ENCODE results near the gene TLE1.
"Not testable (repeated sequence)": the region's sequence is repeated elsewhere in the genome, so short reads cannot be mapped to it uniquely, and the experiment has no call there.

Gene TLE1

DNA sequence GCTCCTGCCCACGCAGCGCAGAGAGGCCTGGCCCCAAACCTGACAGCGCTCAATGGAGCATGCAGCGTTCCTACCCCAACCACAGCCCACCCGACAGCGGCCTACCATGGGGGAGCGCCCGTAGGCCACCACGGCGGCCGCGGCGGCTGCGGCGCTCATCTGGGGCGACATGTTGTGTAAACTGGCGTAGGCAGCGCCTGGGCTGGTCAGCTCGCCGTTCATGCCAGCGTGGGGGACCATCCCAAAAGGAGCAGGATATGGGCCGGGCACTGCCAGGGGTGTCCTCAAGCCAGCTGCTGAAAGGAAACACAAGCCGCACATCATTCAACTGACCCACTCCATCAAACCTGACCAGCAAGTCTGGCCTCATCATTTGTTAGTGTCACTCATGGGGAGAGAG lies 77.7 kb downstream of the TLE1 start:
- no peak overlapping the region for H3K4me3 ChIP-seq (ENCODE audit: low read length)
- TF ChIP-seq ZNF274 (IDR thresholded peaks at IDR 0.05; ENCODE audit: low read depth, low read length): no peak

DNA sequence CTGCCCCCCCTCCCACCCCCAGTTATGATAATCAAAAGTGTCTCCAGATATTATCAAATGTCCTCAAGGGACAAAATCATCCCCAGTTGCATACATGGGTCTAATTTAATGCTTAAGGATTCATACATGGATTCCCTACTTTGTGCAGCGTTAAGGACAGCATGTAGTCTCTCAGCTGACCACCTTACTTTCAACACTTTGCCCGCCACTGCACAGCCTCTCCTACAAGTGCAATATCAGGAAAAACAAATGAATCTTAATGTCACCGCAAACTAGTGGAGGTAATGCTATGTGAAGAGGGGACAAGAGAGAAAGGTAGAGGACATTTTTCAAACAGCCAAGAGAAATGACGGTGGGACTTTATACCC lies 78.6 kb downstream of the TLE1 start:
- no peak overlapping the region for H3K4me3 ChIP-seq (ENCODE audit: low read length)
- no peak for TF ChIP-seq ZNF274 (IDR thresholded peaks at IDR 0.05; ENCODE audit: low read depth, low read length)

DNA sequence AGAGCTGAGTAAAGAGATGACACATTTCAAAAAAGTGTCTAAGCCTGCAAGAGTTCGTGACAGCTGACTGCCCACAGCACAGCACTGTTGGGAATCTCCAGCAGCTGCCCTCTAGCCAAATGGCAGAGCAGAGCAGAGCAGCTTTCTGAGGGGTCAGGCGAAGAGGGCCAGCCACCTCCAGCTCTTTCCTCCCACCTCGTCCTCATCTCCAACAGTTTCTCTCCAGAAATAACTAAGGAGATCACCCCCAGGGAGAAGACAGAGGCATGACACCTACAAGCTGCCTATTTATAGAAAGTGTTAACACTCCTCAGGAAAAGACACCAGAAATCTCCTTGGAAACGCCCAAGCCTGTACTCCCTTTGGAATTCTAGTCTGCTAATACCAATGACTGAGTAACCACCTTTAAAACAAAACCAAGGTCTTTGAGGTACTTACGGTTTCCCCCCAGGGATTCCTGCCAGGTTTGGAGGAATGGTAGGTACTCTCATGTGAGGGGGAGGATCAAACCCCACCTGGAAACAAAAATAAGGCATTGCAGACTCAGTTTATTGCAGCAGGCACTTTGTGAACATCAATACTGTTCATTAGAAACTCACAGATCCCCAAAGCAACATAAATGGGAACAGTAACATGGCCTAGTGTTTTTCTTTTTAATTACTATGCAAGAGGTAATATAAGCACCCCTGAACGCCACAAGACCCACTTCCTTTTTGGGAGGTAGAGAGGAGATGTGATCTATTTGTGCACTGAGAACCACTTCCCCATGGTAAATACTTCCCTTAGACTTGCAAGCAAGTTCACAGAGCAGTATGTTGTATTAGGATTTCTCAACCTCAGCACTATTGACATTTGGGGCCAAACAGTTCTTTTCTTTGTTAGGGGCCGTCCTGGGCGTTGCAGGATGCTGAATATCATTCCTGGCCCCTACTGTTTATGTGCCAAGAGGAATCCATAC lies 79.3 kb downstream of the TLE1 start:
- no peak for TF ChIP-seq ZNF274 (IDR thresholded peaks at IDR 0.05; ENCODE audit: low read depth, low read length)
- no peak overlapping the region for H3K4me3 ChIP-seq (ENCODE audit: low read length)

DNA sequence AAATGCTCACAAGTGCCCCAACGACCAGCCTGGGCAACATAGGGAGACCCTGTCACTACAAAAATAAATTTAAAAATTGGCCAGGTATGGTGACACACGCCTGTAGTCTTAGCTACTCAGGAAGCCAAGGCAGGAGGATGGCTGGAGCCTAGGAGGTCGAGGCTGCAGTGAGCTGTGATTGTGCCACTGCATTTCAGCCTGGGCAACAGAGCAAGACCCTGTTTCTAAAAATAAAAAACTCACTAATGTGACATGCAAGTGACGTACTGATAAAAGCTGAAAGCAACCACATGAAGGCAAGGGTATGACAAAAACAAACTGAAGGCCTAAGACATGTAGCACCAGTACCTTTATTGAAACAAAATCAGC lies 81.1 kb downstream of the TLE1 start:
- TF ChIP-seq ZNF274 (IDR thresholded peaks at IDR 0.05; ENCODE audit: low read depth, low read length): no peak
- H3K4me3 ChIP-seq (ENCODE audit: low read length): no peak overlapping the region

DNA sequence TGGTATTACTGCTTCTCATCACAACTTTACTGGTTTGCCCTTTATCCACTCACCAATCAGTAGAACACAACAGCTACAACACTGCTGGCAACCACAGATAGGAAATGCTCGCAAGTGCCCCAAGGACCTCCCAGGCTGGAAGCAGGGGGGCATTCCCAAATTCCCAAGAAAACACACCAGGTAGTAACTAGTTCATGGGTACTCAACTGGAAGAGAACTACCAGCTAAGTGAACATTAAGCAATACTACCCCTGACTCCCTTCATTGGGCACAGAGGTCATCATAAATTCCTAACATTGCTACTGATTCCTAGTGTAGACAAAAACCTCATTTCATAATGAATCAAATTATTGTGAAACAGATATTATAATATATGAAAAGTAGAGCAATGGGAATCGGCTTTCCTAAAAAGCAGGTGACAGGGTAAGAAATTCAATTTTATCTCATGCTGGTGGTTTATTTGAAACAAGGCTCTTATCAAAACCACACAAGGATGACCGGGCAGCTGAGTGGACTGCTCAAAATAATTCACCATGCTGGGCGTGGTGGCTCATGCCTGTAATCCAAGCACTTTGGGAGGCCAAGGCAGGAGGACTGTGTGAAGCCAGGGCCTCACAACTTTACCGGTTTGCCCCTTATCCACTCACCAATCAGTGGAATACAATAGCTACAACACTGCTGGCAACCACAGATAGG lies 81.6 kb downstream of the TLE1 start:
- H3K4me3 ChIP-seq (ENCODE audit: low read length): no peak overlapping the region

DNA sequence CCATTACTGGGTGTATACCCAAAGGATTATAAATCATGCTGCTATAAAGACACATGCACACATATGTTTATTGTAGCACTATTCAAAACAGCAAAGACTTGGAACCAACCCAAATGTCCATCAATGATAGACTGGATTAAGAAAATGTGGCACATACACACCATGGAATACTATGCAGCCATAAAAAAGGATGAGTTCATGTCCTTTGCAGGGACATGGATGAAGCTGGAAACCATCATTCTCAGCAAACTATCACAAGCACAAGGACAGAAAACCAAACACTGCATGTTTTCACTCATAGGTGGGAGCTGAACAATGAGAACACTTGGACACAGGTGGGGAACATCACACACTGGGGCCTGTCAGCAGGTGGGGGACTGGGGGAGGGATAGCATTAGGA lies 83.1 kb downstream of the TLE1 start:
- H3K4me3 ChIP-seq (ENCODE audit: low read length): not testable (repeated sequence)

More for the DNA sequence above, 81.6 kb downstream of the TLE1 start:
- no peak for TF ChIP-seq ZNF274 (IDR thresholded peaks at IDR 0.05; ENCODE audit: low read depth, low read length)

DNA sequence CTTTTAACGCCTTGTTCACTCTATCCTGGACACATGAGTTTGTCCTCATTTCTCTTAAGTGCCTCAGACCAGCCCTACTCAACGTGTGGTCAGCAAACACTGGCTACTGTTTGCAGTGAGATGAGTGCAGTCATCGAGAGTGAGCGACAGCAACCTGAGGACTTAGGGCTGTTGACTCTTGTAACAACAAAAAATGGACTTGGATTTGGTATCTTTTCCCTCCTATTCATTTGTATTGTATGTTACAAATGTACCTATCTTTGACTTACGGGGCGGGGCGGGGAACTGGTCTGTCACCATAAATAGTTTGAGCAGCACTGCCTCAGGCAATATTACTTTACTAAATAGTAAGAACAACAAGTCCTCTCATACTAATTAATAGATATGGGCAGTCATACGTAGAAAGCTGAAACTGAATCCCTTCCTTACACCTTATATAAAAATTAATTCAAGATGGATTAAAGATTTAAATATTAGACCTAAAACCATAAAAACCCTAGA lies 84.1 kb downstream of the TLE1 start:
- no peak for TF ChIP-seq ZNF274 (IDR thresholded peaks at IDR 0.05; ENCODE audit: low read depth, low read length)
- H3K4me3 ChIP-seq (ENCODE audit: low read length): no peak overlapping the region

- no peak for TF ChIP-seq ZNF274 (IDR thresholded peaks at IDR 0.05; ENCODE audit: low read depth, low read length)
Observed at GRCh38 chr9:81604306-81605169, 84.8 kb downstream of the TLE1 start.

DNA sequence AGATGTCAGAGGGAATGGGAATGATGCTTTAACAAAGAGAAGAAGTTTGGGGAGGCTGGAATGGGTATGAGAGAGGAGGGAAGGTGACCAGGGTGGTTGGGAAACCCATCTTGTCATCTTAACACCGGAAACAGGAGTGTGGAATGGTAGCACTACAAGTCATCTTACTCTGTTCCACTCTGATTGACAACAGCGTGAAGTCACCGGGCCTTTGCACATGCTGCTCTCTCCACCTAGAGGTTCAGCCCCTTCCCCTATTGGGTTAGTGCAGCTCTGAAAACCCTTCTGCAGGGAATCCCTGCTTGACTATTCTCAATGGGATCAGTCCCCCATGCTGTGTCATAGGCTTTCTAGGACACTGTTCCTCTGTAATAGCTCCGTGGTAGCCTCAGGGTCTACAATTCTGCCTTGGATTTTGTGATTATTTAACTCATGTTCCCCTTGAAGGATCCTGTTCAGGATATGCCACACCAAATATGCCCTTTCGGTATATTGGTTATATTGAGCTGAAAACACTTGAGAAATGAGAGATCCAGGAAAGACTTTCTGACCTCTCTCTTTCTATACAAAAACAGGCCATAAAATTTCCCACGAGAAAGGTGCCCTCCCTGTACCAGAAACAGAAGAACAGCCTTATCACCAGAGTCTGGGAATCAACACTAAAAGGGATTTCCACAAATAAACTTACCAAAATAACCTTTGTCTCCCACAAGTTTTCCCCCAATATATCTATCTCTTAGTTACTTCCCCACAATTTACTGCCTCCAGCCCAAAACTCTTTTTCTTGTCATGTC lies 86.3 kb downstream of the TLE1 start:
- TF ChIP-seq ZNF274 (IDR thresholded peaks at IDR 0.05; ENCODE audit: low read depth, low read length): no peak
- no peak overlapping the region for H3K4me3 ChIP-seq (ENCODE audit: low read length)

More at GRCh38 chr9:81604306-81605169, 84.8 kb downstream of the TLE1 start:
- H3K4me3 ChIP-seq (ENCODE audit: low read length): no peak overlapping the region

DNA sequence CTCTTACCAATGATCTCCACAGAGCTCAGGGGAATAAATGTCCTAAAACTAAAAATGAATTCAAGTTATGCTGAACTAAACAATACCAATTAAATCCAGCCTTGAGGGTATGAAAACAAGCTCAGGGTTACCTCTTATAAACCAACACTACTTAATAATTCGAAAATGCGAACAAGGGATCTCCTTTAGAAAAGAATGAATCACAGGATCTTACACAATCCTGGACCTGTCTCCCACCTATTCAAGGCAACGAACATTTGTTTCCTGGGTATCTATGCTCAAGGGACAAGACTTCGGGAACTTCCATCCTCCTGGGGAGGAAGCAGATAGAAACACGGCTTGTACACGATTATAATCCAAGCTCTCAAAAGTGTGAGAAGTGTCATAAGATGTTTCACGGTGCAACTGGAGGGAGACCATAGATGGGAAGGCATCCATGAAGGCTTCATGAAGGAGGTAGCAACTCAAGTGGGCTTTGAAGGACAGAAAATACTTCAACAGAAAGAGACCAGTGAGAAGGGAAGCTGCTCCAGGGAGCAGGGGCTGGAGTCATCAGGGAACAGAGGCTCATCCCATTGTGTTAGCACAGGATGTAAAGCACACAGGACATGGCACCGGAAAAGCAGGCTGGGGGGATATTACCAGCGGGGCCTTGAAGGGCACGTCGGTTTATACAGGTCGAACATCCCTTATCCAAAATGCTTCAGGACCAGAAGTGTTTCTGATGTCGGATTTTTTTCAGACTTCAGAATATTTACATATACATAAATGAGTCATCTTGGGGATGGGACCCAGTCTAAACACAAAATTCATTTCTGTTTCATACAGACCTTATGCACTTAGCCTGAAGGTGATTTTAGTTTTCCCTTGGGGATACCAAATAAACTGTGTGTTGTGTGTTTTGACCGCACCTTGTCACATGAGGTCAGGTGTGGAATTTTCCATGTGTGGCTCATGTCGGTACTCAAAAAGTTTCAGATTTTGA lies 87.4 kb downstream of the TLE1 start:
- H3K4me3 ChIP-seq (ENCODE audit: low read length): no peak overlapping the region
- TF ChIP-seq ZNF274 (IDR thresholded peaks at IDR 0.05; ENCODE audit: low read depth, low read length): no peak

GRCh38 chr9:81600631-81601030 lies 88.7 kb downstream of the TLE1 start:
- no peak for TF ChIP-seq ZNF274 (IDR thresholded peaks at IDR 0.05; ENCODE audit: low read depth, low read length)
- no peak overlapping the region for H3K4me3 ChIP-seq (ENCODE audit: low read length)

GRCh38 chr9:81599837-81600236 lies 89.5 kb downstream of the TLE1 start:
- H3K4me3 ChIP-seq (ENCODE audit: low read length): no peak overlapping the region
- no peak for TF ChIP-seq ZNF274 (IDR thresholded peaks at IDR 0.05; ENCODE audit: low read depth, low read length)

Data from GM08714 (cell line).